Neural progenitor cell (in vitro differentiated cells): ENCODE results near the gene SPTBN2. TPM values are rescaled to one million over a fixed set of nuclear protein-coding genes. Genes with fewer than 3 reads are reported as not detected.

Experiments
- DNase-seq: peaks from one replicate; pipeline ENCODE4 v3.0.0-alpha.2; 2016; ENCODE audit warnings: low spot score
- H2AFZ ChIP-seq: fragments of 200-600 bp; sonication (generic); replicated peaks from 2 replicates; pipeline ENCODE4 v1.6.1; 2016; ENCODE audit warnings: antibody characterized with exemption
- H3F3A ChIP-seq: fragments of 200-600 bp; sonication (generic); 2 replicates; pipeline ENCODE4 v1.6.1; 2016; ENCODE audit warnings: antibody characterized with exemption, low read depth
- H3K27ac ChIP-seq: fragments of 200-600 bp; sonication (generic); 2 replicates; pipeline ENCODE4 v1.5.1; 2016; ENCODE audit warnings: mild to moderate bottlenecking
- H3K27me3 ChIP-seq: fragments of 200-600 bp; sonication (generic); 2 replicates; pipeline ENCODE4 v1.6.1; 2016; ENCODE audit warnings: mild to moderate bottlenecking, moderate library complexity
- H3K36me3 ChIP-seq: fragments of 200-600 bp; sonication (generic); 2 replicates; pipeline ENCODE4 v1.5.1; 2016
- H3K4me1 ChIP-seq: fragments of 200-600 bp; sonication (generic); 2 replicates; pipeline ENCODE4 v1.6.1; 2016; ENCODE audit warnings: mixed run types
- H3K4me2 ChIP-seq: fragments of 200-600 bp; sonication (generic); 2 replicates; pipeline ENCODE4 v1.6.1; 2016
- H3K4me3 ChIP-seq: fragments of 200-600 bp; sonication (generic); 2 replicates; pipeline ENCODE4 v1.5.1; 2016
- H3K79me2 ChIP-seq: fragments of 200-600 bp; sonication (generic); 2 replicates; pipeline ENCODE4 v1.6.1; 2016; ENCODE audit warnings: low read depth
- H3K9ac ChIP-seq: fragments of 200-600 bp; sonication (generic); 2 replicates; pipeline ENCODE4 v1.6.1; 2016
- H3K9me3 ChIP-seq: fragments of 200-600 bp; sonication (generic); 2 replicates; pipeline ENCODE4 v1.5.1; 2016; ENCODE audit warnings: low read depth
- H4K20me1 ChIP-seq: fragments of 200-600 bp; sonication (generic); 2 replicates; pipeline ENCODE4 v1.6.1; 2016; ENCODE audit warnings: low read depth
- H3K27ac Mint-ChIP-seq: 3 replicates; pipeline ENCODE4 v1.8.0; 2021; ENCODE audit warnings: mixed read lengths
- H3K27me3 Mint-ChIP-seq: 2 replicates; pipeline ENCODE4 v1.8.0; 2022; ENCODE audit warnings: low read depth, mild to moderate bottlenecking, inconsistent platforms, moderate library complexity, mixed read lengths; ENCODE audit not compliant: insufficient read depth
- H3K36me3 Mint-ChIP-seq: 3 replicates; pipeline ENCODE4 v1.8.0; 2021; ENCODE audit warnings: mixed read lengths
- H3K4me1 Mint-ChIP-seq: 3 replicates; pipeline ENCODE4 v1.8.0; 2021; ENCODE audit warnings: mixed read lengths
- H3K4me3 Mint-ChIP-seq: 3 replicates; pipeline ENCODE4 v1.8.0; 2021; ENCODE audit warnings: mild to moderate bottlenecking, moderate library complexity, mixed read lengths
- H3K9me3 Mint-ChIP-seq: 3 replicates; pipeline ENCODE4 v1.8.0; 2020; ENCODE audit warnings: mixed read lengths
- CTCF ChIP-seq: fragments of 200-600 bp; sonication (generic); IDR thresholded peaks from 2 replicates; pipeline ENCODE4 v1.5.1; 2017; ENCODE audit warnings: antibody characterized with exemption, mild to moderate bottlenecking
- EZH2 ChIP-seq: fragments of 200-600 bp; sonication (generic); IDR thresholded peaks from 2 replicates; pipeline ENCODE4 v1.6.1; 2017; ENCODE audit warnings: antibody characterized with exemption, mild to moderate bottlenecking, moderate library complexity
- EZH2phosphoT487 ChIP-seq: fragments of 200-600 bp; sonication (generic); IDR thresholded peaks from 2 replicates; pipeline ENCODE4 v1.6.1; 2017; ENCODE audit warnings: antibody characterized with exemption
- total RNA-seq: library from RNA; depleted of rRNA; stranded (reverse); fragments of >200 nt; gene quantifications from 2 replicates; pipeline ENCODE4 v1.2.3, GENCODE V29; 2015; ENCODE audit warnings: low replicate concordance

SPTBN2 gene
- total RNA-seq, 1 donor from 2014 or later = 14.5 TPM

- Mint-ChIP-seq H3K27me3 (peaks cover 24% of the 10 kb centered on the region), H3K4me3 (no peak overlapping the region), H3K4me1 (peaks cover 57% of the 10 kb centered on the region), H3K9me3 (no peaks in the 10 kb centered on the region), H3K36me3 (peaks cover 8% of the 10 kb centered on the region), H3K27ac (no peak overlapping the region)
- H3F3A ChIP-seq = peaks cover 7% of the 10 kb centered on the region
- H2AFZ ChIP-seq = no peak overlapping the region
- H3K4me2 ChIP-seq = no peak overlapping the region
- DNase-seq = no peak
- H3K9me3 ChIP-seq = no peaks in the 10 kb centered on the region
- no peak overlapping the region for H3K27ac ChIP-seq
- H3K9ac ChIP-seq = no peak overlapping the region
- peaks cover 43% of the 10 kb centered on the region for H3K4me1 ChIP-seq
- H3K79me2 ChIP-seq = peaks cover 34% of the 10 kb centered on the region
- TF ChIP-seq EZH2 = no peak
- no peak for TF ChIP-seq CTCF
- TF ChIP-seq EZH2phosphoT487 = no peak
- H3K4me3 ChIP-seq = no peak overlapping the region
- no peaks in the 10 kb centered on the region for H3K36me3 ChIP-seq
- H4K20me1 ChIP-seq = peaks cover 12% of the 10 kb centered on the region
- peaks cover 8% of the 10 kb centered on the region for H3K27me3 ChIP-seq
Measured at GRCh38 chr11:66721939-66722338, 7.1 kb downstream of the SPTBN2 start.

DNA sequence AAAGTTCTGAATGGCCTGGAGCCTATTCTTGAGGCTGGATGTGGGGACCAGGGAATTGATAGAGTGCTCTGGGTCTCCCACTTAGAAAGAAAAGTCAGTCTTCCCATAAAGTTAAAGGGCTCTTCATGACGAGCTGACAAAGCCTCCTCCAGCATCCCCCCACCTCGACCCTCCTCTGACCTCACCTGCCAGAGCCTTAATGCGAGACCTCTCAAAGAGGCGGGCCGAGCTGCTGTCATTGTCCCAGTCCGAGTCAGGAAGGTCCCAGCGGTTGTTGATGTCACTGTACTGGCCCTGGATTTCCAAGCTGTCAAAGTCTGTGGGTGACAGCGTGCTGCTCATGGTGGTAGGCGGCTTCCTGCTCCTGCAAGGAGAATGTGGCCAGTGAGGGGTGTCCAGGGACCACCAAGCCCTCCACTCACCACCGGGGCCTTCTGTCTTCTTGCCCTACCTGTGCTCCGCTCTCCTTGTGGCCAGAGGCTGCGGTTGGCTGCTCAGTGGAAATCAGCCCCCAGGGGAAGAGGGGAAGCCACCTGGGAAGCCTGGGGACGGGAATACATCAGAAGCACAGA, 8.0 kb downstream of the SPTBN2 start:
- H3K27ac Mint-ChIP-seq = no peak overlapping the region
- DNase-seq = no peak
- H3K27ac ChIP-seq = no peak overlapping the region

DNA sequence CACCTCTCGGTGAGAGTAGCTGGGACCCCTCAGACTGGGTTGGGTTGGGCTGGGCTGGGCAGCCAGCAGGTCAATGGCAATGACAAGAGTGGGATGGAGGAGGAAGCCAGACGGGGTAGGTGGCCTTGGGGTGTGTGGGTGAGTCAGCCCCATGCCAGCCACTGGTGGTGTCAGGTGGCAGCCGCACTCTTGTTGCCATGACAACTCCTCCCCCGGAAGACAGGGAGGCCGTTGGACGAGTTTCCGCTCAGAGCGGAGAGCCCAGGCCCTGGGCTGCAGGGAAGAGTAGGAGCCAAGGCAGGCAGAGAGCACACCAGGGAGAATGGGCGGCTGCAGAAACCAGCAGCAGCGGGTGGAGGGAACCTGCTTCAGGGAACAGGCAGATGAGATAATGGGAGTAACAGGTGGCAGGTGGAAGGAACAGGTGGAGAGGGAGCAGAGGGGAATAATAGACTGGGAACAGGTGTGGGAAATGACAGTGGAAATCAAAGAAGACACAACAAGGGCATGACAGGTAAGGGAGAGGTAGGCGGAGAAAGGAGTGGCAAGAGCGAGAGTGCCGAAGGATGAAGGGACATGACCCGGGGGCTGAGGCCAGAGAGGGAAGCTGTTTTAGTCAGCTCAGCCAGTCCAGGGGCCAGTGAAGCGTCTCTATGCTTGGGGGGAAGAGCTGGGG, 8.7 kb downstream of the SPTBN2 start:
- Histone ChIP-seq H3F3A (peaks cover 4% of the 10 kb centered on the region), H4K20me1 (peaks cover 6% of the 10 kb centered on the region), H3K79me2 (peaks cover 18% of the 10 kb centered on the region), H3K9ac (no peak overlapping the region), H3K27ac (no peak overlapping the region), H3K36me3 (no peaks in the 10 kb centered on the region), H3K4me2 (peak overlapping the region; percentile 11), H2AFZ (no peak overlapping the region), H3K9me3 (no peaks in the 10 kb centered on the region), H3K4me1 (peaks cover 27% of the 10 kb centered on the region), H3K27me3 (no peaks in the 10 kb centered on the region), H3K4me3 (no peak overlapping the region)
- Mint-ChIP-seq H3K27me3 (peaks cover 14% of the 10 kb centered on the region), H3K9me3 (no peaks in the 10 kb centered on the region), H3K4me3 (peak overlapping the region; percentile 33), H3K27ac (no peak overlapping the region), H3K4me1 (peaks cover 43% of the 10 kb centered on the region), H3K36me3 (peaks cover 9% of the 10 kb centered on the region)
- TF ChIP-seq EZH2 (no peak), EZH2phosphoT487 (no peak), CTCF (no peak)
- DNase-seq = peak; percentile 79

More for the DNA sequence above, 8.0 kb downstream of the SPTBN2 start:
- Histone ChIP-seq H3K9me3 (no peaks in the 10 kb centered on the region), H2AFZ (no peak overlapping the region), H3K9ac (no peak overlapping the region), H3K4me2 (peak overlapping the region; percentile 11), H3K27me3 (no peaks in the 10 kb centered on the region), H3K36me3 (no peaks in the 10 kb centered on the region), H3K4me1 (peaks cover 33% of the 10 kb centered on the region), H4K20me1 (peaks cover 6% of the 10 kb centered on the region), H3K4me3 (no peak overlapping the region), H3F3A (peaks cover 7% of the 10 kb centered on the region), H3K79me2 (peaks cover 24% of the 10 kb centered on the region)
- Mint-ChIP-seq H3K36me3 (peaks cover 8% of the 10 kb centered on the region), H3K27me3 (peaks cover 14% of the 10 kb centered on the region), H3K9me3 (no peaks in the 10 kb centered on the region), H3K4me1 (peaks cover 49% of the 10 kb centered on the region), H3K4me3 (no peak overlapping the region)
- no peak for TF ChIP-seq CTCF
- no peak for TF ChIP-seq EZH2
- no peak for TF ChIP-seq EZH2phosphoT487
